NCI-H2029 treated with DMSO at 0.1 percent for 48 hours (cell line): ENCODE data around the gene AK1.

Experiments
- DNase-seq: peaks from one replicate; lab custom pipeline; 2025; lab: John Stamatoyannopoulos, UW

AK1 gene

DNA sequence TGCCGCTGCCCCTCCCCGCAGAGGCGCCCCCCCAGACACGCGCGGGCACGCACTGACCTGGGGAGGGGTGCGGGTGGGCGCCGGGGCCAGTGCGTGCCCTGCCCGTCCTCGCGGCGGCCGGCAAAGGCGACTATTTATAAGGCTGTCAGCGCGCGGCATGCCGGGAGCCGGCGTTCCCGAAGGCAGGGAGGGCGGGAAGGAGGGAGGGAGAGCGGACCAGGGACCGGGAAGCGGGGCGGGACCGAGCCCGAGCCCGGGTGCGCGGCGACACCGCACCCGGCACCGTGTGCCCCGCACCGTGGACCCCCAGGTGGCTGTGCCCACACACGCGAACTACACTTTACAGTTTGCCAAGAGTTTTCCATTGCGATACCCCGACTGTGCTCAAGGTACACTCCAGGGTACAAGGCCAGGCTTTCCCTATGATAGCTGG is at the start of gene AK1:
Gene AK1 (minus strand): TSS at position 110 of the 433 bp plus-strand sequence. CDS start 3,058 bp downstream, outside the sequence.
- DNase-seq, result no peak

DNA sequence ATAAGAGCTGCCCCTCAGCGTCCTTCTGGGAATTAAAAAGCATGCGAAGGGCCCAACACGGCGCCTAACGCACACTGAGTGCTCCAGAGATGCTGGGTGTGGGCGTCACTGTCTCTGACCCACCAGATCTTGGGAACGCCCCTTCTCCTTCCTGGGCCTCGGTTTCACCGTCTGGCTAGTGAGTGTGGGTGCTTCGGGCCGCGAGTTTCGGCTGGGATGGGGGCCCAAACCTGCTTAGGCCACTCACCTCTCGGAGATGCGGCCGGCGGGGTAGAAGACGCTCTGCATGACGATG is 49.4 kb upstream of the AK1 start:
- no peak for DNase-seq

DNA sequence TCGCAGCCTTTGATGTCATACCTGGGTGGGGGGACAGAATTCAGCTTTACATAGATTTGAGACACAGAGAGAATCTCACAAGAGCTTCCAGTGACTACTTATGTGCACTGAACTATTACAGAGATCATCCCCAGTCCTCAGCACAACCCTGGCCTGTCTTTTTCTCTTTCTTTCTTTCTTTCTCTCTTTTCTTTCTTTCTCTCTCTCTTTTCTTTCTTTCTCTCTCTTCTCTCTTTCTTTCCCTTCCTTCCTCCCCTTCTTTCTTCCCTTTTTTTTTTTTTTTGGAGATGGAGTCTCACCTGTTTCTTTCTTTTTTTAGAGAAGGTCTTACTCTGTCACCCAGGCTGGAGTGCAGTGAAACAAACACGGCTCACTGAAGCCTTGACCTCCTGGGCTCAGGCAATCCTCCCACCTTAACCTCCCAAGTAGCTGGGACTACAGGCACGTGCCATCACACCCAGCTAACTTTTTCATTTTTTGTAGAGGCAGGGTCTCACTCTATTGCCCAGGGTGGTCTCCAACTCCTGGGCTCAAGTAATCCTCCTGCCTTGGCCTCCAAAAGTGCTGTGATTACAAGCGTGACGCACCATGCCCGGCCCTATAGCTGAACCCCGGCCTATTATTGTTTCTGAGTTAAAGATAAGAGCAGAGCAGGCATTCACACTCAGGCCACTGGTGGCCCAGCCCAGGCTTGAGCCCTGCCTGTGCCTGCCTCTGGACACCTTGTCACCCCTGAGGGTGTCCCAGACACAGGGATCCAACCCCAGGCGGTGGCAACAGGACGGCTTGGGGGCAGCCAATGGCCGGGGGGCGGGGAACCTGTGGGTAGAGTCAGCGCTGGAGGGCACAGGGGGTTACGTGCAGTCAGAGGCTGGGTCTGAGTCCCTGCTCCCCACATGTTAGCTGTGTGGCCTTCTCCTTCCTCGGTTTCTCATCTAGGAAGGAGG is 48.8 kb upstream of the AK1 start:
- DNase-seq, result no peak

DNA sequence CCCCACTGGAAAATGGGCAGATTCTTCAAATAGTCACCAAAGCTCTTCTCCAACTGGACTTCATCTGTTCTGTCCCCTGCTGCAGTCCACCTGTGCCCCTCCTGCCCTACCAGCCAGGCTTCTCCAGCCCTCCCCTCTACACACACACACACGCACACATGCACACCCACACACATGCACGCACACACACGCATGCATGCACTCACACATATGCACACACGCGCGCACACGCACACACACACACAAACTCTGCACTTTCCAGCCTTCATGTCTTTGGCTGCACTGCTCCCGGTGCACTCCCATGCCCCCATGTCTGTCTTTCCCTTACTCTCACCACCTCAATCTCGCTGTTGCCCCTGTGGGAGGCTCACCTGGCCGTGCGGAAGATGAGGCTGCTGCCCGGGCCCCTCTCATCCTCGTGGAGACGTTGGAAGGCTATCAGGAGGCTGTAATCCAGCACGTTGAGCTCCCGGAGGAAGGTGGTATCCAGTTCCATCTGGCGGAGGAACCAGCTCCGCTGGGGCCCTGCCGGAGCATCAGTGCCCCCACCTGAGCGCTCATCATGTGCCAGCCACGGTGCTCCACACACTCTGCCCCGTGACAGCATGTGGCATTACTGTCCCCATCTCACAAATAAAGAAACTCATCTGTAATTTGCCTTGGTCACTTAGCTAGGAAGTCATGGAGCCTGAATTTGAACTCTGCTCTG is 47.4 kb upstream of the AK1 start:
- DNase-seq, result no peak

- DNase-seq, result no peak
Observed at GRCh38 chr9:127923771-127924170, 46.3 kb upstream of the AK1 start.

GRCh38 chr9:127923046-127923445 is 45.6 kb upstream of the AK1 start:
- DNase-seq, result no peak

- DNase-seq, result peak; percentile 53
Observed at GRCh38 chr9:127921557-127922120, 44.2 kb upstream of the AK1 start.

- no peak for DNase-seq
Observed at GRCh38 chr9:127920794-127921193, 43.3 kb upstream of the AK1 start.

DNA sequence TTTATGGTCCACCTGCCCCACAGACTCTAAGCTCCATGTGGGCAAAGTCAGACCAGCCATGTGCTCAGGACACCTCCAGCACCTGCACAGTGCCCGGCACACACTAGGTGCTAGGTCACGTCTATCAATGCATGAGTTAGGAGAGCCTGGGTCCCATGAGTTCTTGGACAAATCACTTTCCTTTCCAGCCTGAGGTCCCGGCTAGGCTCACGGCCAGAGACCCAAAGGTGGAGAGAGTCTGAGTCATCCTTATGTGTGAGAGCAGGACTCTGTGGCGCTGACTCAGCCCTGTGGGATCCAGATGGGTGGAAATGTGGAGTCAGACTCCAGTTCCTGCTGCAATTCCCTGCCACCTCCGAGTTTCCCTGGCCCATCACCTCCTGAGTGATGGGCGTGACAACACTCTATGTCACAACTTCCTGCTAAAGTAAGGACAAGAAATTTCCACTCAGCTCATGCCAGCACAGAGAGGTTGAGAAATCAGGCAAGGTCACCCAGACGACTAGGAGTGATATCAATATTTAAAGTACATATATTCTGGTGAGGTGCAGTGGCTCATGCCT is 41.9 kb upstream of the AK1 start:
- no peak for DNase-seq

GRCh38 chr9:127918183-127919107 is 41.0 kb upstream of the AK1 start:
- DNase-seq, result no peak

GRCh38 chr9:127917603-127918002 is 40.1 kb upstream of the AK1 start:
- no peak for DNase-seq

- no peak for DNase-seq
Observed at GRCh38 chr9:127916720-127917581, 39.5 kb upstream of the AK1 start, which contains the start of gene ST6GALNAC4. Gene ST6GALNAC4, minus strand, starts transcription at chr9:127917041. Its CDS starts 622 bp downstream, at chr9:127916419.

GRCh38 chr9:127915801-127916719 is 38.6 kb upstream of the AK1 start:
- no peak for DNase-seq

GRCh38 chr9:127915325-127915752 is 37.9 kb upstream of the AK1 start:
- DNase-seq, result no peak

- peak; percentile 45 for DNase-seq
Observed at GRCh38 chr9:127913682-127914081, 36.2 kb upstream of the AK1 start.

DNA sequence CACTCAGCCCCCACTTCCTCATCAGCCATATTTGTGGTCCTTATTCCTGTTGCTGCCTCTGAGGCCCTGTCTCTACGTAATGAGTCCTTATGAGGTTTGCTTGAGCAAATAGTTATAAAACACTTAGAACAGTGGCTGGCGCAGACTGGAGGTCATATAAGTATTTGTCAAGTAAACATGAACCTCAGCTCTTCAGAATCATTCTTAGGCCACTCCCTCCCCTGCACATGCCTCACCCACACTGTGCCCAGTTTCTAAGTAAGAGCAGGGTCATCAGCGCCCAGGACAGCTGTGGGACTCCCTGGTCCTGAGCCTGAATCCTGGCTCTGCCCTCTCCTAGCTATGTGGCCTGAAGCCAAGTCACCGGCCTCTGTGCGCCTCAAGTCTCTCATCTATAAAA is 35.4 kb upstream of the AK1 start:
- DNase-seq, result peak; percentile 84

DNA sequence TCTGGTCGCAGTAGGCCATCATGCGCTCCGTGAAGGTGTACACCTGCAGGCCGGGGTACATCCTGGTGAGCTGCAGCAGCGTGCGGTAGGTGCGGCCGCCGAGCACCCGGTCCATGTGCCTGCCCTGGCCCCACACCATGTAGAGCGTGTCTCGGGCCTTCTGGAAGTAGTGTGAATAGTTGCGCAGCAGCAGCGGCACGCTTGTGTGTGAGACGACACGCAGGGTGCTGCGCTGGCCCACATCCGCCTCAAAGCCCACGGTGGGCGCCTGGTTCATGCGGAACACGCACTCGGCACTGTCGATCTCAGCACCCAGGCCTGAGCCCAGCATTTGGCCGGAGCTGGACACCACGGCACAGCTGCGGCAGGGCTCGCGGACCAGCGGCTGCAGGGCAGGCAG is 34.8 kb upstream of the AK1 start:
- no peak for DNase-seq

DNA sequence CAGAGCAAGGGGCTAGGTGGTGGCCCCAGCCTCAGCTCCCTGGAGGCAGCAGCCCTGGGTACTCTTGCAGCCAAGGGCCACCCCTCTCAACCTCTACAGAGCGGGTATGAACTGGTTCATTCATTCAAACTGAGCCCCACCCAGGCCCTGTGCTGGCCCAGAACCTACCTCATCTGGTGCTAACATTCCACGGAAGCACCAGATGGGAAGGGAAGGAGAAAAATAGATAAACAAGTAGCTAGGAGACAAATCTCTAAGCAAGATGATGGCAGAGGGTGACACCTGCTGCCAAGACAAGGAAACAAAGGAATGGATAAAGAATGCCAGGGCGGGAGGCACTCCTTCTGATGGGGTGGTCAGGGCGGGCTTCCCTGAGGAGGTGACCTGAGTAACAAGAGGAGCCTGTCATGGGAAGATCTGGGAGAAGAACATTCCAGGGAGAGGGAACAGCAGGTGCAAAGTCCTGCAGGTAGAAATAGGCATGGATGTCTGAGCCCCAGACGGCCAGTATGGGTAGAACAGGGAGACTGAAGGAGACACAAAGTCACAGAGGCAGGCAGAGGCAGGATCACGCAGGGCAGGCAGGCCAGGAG is 33.2 kb upstream of the AK1 start:
- DNase-seq, result no peak

- DNase-seq, result no peak
Observed at GRCh38 chr9:127909839-127910273, 32.4 kb upstream of the AK1 start.
